Activated CD8-positive, alpha-beta memory T cell treated with anti-CD3 and anti-CD28 coated beads, Interleukin-2, amount 10 ng/mL, durations not matched to agents 7 days and 5 days (primary cell): ENCODE measurements around the gene RASL12. TPM values are rescaled to one million over a fixed set of nuclear protein-coding genes. Genes with fewer than 3 reads are reported as not detected.
A peak's percentile ranks its signal among the peaks of the same experiment; 100 is the strongest.
"Not testable (repeated sequence)": the region's sequence is repeated elsewhere in the genome, so short reads cannot be mapped to it uniquely, and the experiment has no call there.

ENCODE experiments used
- ATAC-seq: fragments of 150-1000 bp; cut with Tn5 transposase; one replicate; pipeline ENCODE4 v1.10.0; 2021; ENCODE audit warnings: moderate library complexity
- CTCF ChIA-PET: fragments of 350-600 bp; sonication (Branson Sonifier 250); formaldehyde crosslinking; loops from one replicate; lab custom pipeline; 2021; ENCODE audit warnings: antibody characterized with exemption; lab: Charles Lee
- DNase-seq: peaks from one replicate; pipeline ENCODE4 v3.0.0-alpha.2; 2020
- H3K27ac Mint-ChIP-seq: one replicate; pipeline ENCODE4 v1.8.0; 2021; ENCODE audit warnings: mild to moderate bottlenecking, mixed read lengths
- H3K27me3 Mint-ChIP-seq: one replicate; pipeline ENCODE4 v1.8.0; 2021; ENCODE audit warnings: mixed read lengths
- H3K36me3 Mint-ChIP-seq: one replicate; pipeline ENCODE4 v1.8.0; 2021; ENCODE audit warnings: mild to moderate bottlenecking, mixed read lengths
- H3K4me1 Mint-ChIP-seq: one replicate; pipeline ENCODE4 v1.8.0; 2021; ENCODE audit warnings: mixed read lengths
- H3K4me3 Mint-ChIP-seq: one replicate; pipeline ENCODE4 v1.8.0; 2021; ENCODE audit warnings: mild to moderate bottlenecking, moderate library complexity, mixed read lengths
- H3K9me3 Mint-ChIP-seq: one replicate; pipeline ENCODE4 v1.8.0; 2022; ENCODE audit warnings: low read depth, mixed read lengths
- total RNA-seq, 2 experiments: library from RNA; stranded (reverse); gene quantifications; one replicate each; pipeline ENCODE4 v1.2.3, GENCODE V29; 2021

The RASL12 gene
- total RNA-seq: not detected

GRCh38 chr15:65067645-65068402, at the start of gene RASL12:
Gene RASL12 (minus strand): TSS chr15:65067991. CDS start chr15:65067835, 156 bp downstream.
- Mint-ChIP-seq H3K36me3 (no peaks in the 10 kb centered on the region), H3K4me1 (peaks cover 2% of the 10 kb centered on the region), H3K27me3 (peaks cover 52% of the 10 kb centered on the region), H3K4me3 (no peak within 1 kb of the TSS), H3K27ac (no peak within 1 kb of the TSS), H3K9me3 (no peaks in the 10 kb centered on the region)
- ATAC-seq: peak; percentile 42
- CTCF ChIA-PET: interaction anchor here (1.4 to 1.5 kb wide), 2 partner anchors 17 to 35 kb away, joined by 3 to 4 read pairs; no protein-coding TSS in a partner anchor
- no peak for DNase-seq

- ATAC-seq: no peak
These were observed 47.8 kb upstream of the RASL12 start for GRCh38 chr15:65115542-65115941.

GRCh38 chr15:65115086-65115485, 47.3 kb upstream of the RASL12 start, which contains the start of gene UBAP1L:
Gene UBAP1L (minus strand): TSS chr15:65115200. CDS start chr15:65106215, 8,985 bp downstream.
- no peak for ATAC-seq
- no peak within 1 kb of the TSS for H3K27ac Mint-ChIP-seq
- no peak for DNase-seq
- H3K9me3 Mint-ChIP-seq: no peaks in the 10 kb centered on the region
- H3K27me3 Mint-ChIP-seq: no peaks in the 10 kb centered on the region
- no peak within 1 kb of the TSS for H3K4me3 Mint-ChIP-seq
- CTCF ChIA-PET: interaction anchor here (1.0 to 1.9 kb wide), 4 partner anchors 12 to 60 kb away, joined by 3 to 7 read pairs (median 4); no protein-coding TSS in a partner anchor
- peaks cover 6% of the 10 kb centered on the region for H3K4me1 Mint-ChIP-seq
- H3K36me3 Mint-ChIP-seq: peaks cover 27% of the 10 kb centered on the region

More at GRCh38 chr15:65115542-65115941, 47.8 kb upstream of the RASL12 start:
- Mint-ChIP-seq H3K9me3 (no peaks in the 10 kb centered on the region), H3K36me3 (peaks cover 27% of the 10 kb centered on the region), H3K27me3 (no peaks in the 10 kb centered on the region), H3K4me1 (peaks cover 6% of the 10 kb centered on the region), H3K4me3 (no peak overlapping the region), H3K27ac (no peak overlapping the region)
- CTCF ChIA-PET: interaction anchor here (0.6 to 1.9 kb wide), 3 partner anchors 13 to 752 kb away, joined by 3 to 7 read pairs (median 3); no protein-coding TSS in a partner anchor
- DNase-seq: no peak

- ATAC-seq (no peak), DNase-seq (no peak)
- no peaks in the 10 kb centered on the region for H3K27me3 Mint-ChIP-seq
- H3K4me3 Mint-ChIP-seq: no peak overlapping the region
- no peak overlapping the region for H3K27ac Mint-ChIP-seq
- CTCF ChIA-PET: interaction anchor here (0.7 kb wide), 1 partner anchor 37 kb away, joined by 4 read pairs; no protein-coding TSS in a partner anchor
- H3K36me3 Mint-ChIP-seq: peaks cover 11% of the 10 kb centered on the region
- peaks cover 11% of the 10 kb centered on the region for H3K4me1 Mint-ChIP-seq
- H3K9me3 Mint-ChIP-seq: no peaks in the 10 kb centered on the region
These were observed 43.0 kb upstream of the RASL12 start for GRCh38 chr15:65110676-65111292.

- Mint-ChIP-seq H3K27ac (peak overlapping the region; percentile 24), H3K36me3 (peaks cover 12% of the 10 kb centered on the region), H3K4me3 (no peak overlapping the region), H3K4me1 (peaks cover 15% of the 10 kb centered on the region), H3K9me3 (no peaks in the 10 kb centered on the region), H3K27me3 (no peaks in the 10 kb centered on the region)
- DNase-seq: no peak
- no peak for ATAC-seq
- CTCF ChIA-PET: interaction anchor here (0.9 kb wide), 1 partner anchor 72 kb away, joined by 3 read pairs; no protein-coding TSS in a partner anchor
These were observed 38.3 kb upstream of the RASL12 start for GRCh38 chr15:65106011-65106590.

GRCh38 chr15:65105038-65105437, 37.2 kb upstream of the RASL12 start:
- no peak overlapping the region for H3K27ac Mint-ChIP-seq
- peaks cover 12% of the 10 kb centered on the region for H3K36me3 Mint-ChIP-seq
- no peaks in the 10 kb centered on the region for H3K27me3 Mint-ChIP-seq
- ATAC-seq: no peak
- CTCF ChIA-PET: no interaction called here
- H3K4me3 Mint-ChIP-seq: no peak overlapping the region
- peaks cover 15% of the 10 kb centered on the region for H3K4me1 Mint-ChIP-seq
- H3K9me3 Mint-ChIP-seq: no peaks in the 10 kb centered on the region
- DNase-seq: no peak

- H3K4me1 Mint-ChIP-seq: peaks cover 15% of the 10 kb centered on the region
- CTCF ChIA-PET: interaction anchor here (0.9 to 1.4 kb wide), 4 partner anchors 12 to 48 kb away, joined by 3 to 4 read pairs (median 4); partner anchors contain the start of gene UBAP1L
These were observed 35.1 kb upstream of the RASL12 start for GRCh38 chr15:65102912-65103311.

GRCh38 chr15:65101891-65102708, 34.3 kb upstream of the RASL12 start:
- no peak for DNase-seq
- Mint-ChIP-seq H3K27me3 (no peaks in the 10 kb centered on the region), H3K9me3 (no peaks in the 10 kb centered on the region), H3K36me3 (peaks cover 9% of the 10 kb centered on the region), H3K27ac (no peak overlapping the region), H3K4me3 (no peak overlapping the region), H3K4me1 (peaks cover 14% of the 10 kb centered on the region)
- no peak for ATAC-seq
- CTCF ChIA-PET: interaction anchor here (0.7 to 2.0 kb wide), 18 partner anchors 10 to 293 kb away, joined by 3 to 10 read pairs (median 4); partner anchors contain the start of gene UBAP1L

More at GRCh38 chr15:65102912-65103311, 35.1 kb upstream of the RASL12 start:
- Mint-ChIP-seq H3K27ac (no peak overlapping the region), H3K9me3 (no peaks in the 10 kb centered on the region), H3K36me3 (peaks cover 10% of the 10 kb centered on the region), H3K4me3 (no peak overlapping the region), H3K27me3 (no peaks in the 10 kb centered on the region)
- ATAC-seq (no peak), DNase-seq (no peak)

- Mint-ChIP-seq H3K36me3 (peaks cover 9% of the 10 kb centered on the region), H3K9me3 (no peaks in the 10 kb centered on the region), H3K27me3 (no peaks in the 10 kb centered on the region), H3K4me1 (peaks cover 11% of the 10 kb centered on the region), H3K4me3 (no peak overlapping the region), H3K27ac (no peak overlapping the region)
- ATAC-seq (no peak), DNase-seq (peak; percentile 59)
- CTCF ChIA-PET: interaction anchor here (0.5 to 2.0 kb wide), 17 partner anchors 9 to 292 kb away, joined by 3 to 10 read pairs (median 4); partner anchors contain the start of gene UBAP1L
These were observed 33.7 kb upstream of the RASL12 start for GRCh38 chr15:65101411-65101890.

GRCh38 chr15:65100442-65100841, 32.7 kb upstream of the RASL12 start:
- Mint-ChIP-seq H3K27ac (no peak overlapping the region), H3K27me3 (no peaks in the 10 kb centered on the region), H3K4me1 (peaks cover 4% of the 10 kb centered on the region), H3K9me3 (no peaks in the 10 kb centered on the region), H3K4me3 (no peak overlapping the region), H3K36me3 (peaks cover 3% of the 10 kb centered on the region)
- ATAC-seq: no peak
- CTCF ChIA-PET: interaction anchor here (1.4 to 2.0 kb wide), 4 partner anchors 15 to 291 kb away, joined by 4 to 10 read pairs (median 6); no protein-coding TSS in a partner anchor
- DNase-seq: no peak

- H3K27me3 Mint-ChIP-seq, H3K27ac Mint-ChIP-seq, DNase-seq, H3K36me3 Mint-ChIP-seq, H3K4me1 Mint-ChIP-seq, CTCF ChIA-PET, H3K4me3 Mint-ChIP-seq, H3K9me3 Mint-ChIP-seq, ATAC-seq: not testable (repeated sequence)
These were observed 32.0 kb upstream of the RASL12 start for GRCh38 chr15:65099801-65100200.

- H3K4me1 Mint-ChIP-seq: peaks cover 4% of the 10 kb centered on the region
- H3K27ac Mint-ChIP-seq: no peak overlapping the region
- no peak overlapping the region for H3K4me3 Mint-ChIP-seq
- CTCF ChIA-PET: interaction anchor here (1.3 kb wide), 1 partner anchor 66 kb away, joined by 3 read pairs; no protein-coding TSS in a partner anchor
- H3K9me3 Mint-ChIP-seq: no peaks in the 10 kb centered on the region
- ATAC-seq (no peak), DNase-seq (no peak)
- no peaks in the 10 kb centered on the region for H3K27me3 Mint-ChIP-seq
- peaks cover 1% of the 10 kb centered on the region for H3K36me3 Mint-ChIP-seq
These were observed 31.5 kb upstream of the RASL12 start for GRCh38 chr15:65099336-65099735.
